NCI-H2107 treated with DMSO at 0.1 percent for 48 hours (cell line): ENCODE data around the gene CES3.

ENCODE experiments used
- DNase-seq: peaks from one replicate; lab custom pipeline; 2025; ENCODE audit not compliant: unreplicated experiment; lab: John Stamatoyannopoulos, UW

The CES3 gene

GRCh38 chr16:67000384-67001351 is 39.6 kb downstream of the CES3 start:
- peak; percentile 11 for DNase-seq

GRCh38 chr16:67001726-67002125 is 40.7 kb downstream of the CES3 start:
- no peak for DNase-seq

GRCh38 chr16:67006930-67007658 is 46.0 kb downstream of the CES3 start:
- no peak for DNase-seq

- no peak for DNase-seq
Observed at GRCh38 chr16:67009158-67009557, 48.1 kb downstream of the CES3 start.

GRCh38 chr16:67011274-67011673 is 50.2 kb downstream of the CES3 start:
- no peak for DNase-seq

GRCh38 chr16:67013233-67013822 is 52.3 kb downstream of the CES3 start:
- no peak for DNase-seq

GRCh38 chr16:67013823-67014633 is 53.0 kb downstream of the CES3 start:
- no peak for DNase-seq

GRCh38 chr16:67014634-67015312 is 53.7 kb downstream of the CES3 start:
- DNase-seq: no peak

- peak; percentile 15 for DNase-seq
Observed at GRCh38 chr16:67015313-67015731, 54.3 kb downstream of the CES3 start.

GRCh38 chr16:67016143-67016542 is 55.1 kb downstream of the CES3 start:
- DNase-seq: no peak

- DNase-seq: no peak
Observed at GRCh38 chr16:67016681-67017420, 55.8 kb downstream of the CES3 start.

- DNase-seq: no peak
Observed at GRCh38 chr16:67017421-67017750, 56.3 kb downstream of the CES3 start.

GRCh38 chr16:67017810-67018488 is 56.9 kb downstream of the CES3 start:
- DNase-seq: peak; percentile 95

- DNase-seq: no peak
Observed at GRCh38 chr16:67019171-67019570, 58.1 kb downstream of the CES3 start.

- DNase-seq: no peak
Observed at GRCh38 chr16:67021321-67021720, 60.3 kb downstream of the CES3 start.

GRCh38 chr16:67022531-67023214 is 61.6 kb downstream of the CES3 start:
- no peak for DNase-seq

GRCh38 chr16:67023689-67024088 is 62.6 kb downstream of the CES3 start:
- DNase-seq: no peak
